Measurements from ENCODE around the gene AMBRA1. TPM values are rescaled to one million over a fixed set of nuclear protein-coding genes. Genes with fewer than 3 reads are reported as not detected.

Gene AMBRA1
- total RNA-seq, 1 donor = 23.7 TPM

DNA sequence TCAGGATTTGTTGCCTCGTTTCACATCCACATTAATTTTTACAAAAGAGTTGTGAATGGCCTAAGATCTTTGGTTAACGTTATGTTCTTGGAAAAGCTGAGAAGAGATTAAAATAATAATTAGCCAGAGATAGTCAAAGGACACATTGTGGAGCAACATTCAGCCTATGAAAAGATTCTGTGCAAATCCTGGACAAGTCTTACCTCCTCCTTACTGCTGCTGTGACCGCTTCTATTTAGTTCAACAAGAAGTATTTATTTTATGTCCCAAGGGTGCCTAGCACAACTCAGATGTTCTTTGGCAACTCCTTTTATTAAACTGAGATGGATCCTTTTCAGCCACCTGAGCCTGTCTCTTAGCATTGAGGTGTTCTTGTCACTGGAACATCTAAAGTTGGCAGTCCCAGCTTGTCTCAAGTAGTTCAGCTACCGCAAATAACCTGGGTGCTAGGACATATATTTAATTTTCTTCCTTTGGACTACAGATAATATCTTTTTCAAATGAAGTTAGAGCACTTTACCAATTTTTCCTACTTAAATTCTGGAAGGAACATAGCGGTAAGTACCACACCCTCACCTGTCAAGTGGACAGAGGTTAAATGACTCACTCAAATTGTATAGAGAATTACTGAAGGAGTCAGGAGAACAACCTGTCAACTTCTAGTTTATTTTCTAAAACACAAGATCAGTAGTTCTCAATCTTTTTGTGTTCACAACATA, 121.7 kb downstream of the AMBRA1 start:
- H3K4me3 ChIP-seq (ENCODE audit: low read depth, low read length) = no peak overlapping the region
- TF ChIP-seq, protein P1, sequence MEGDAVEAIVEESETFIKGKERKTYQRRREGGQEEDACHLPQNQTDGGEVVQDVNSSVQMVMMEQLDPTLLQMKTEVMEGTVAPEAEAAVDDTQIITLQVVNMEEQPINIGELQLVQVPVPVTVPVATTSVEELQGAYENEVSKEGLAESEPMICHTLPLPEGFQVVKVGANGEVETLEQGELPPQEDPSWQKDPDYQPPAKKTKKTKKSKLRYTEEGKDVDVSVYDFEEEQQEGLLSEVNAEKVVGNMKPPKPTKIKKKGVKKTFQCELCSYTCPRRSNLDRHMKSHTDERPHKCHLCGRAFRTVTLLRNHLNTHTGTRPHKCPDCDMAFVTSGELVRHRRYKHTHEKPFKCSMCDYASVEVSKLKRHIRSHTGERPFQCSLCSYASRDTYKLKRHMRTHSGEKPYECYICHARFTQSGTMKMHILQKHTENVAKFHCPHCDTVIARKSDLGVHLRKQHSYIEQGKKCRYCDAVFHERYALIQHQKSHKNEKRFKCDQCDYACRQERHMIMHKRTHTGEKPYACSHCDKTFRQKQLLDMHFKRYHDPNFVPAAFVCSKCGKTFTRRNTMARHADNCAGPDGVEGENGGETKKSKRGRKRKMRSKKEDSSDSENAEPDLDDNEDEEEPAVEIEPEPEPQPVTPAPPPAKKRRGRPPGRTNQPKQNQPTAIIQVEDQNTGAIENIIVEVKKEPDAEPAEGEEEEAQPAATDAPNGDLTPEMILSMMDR (IDR thresholded peaks at IDR 0.05; ENCODE audit: insufficient read depth, low read depth, low read length) = no peak

DNA sequence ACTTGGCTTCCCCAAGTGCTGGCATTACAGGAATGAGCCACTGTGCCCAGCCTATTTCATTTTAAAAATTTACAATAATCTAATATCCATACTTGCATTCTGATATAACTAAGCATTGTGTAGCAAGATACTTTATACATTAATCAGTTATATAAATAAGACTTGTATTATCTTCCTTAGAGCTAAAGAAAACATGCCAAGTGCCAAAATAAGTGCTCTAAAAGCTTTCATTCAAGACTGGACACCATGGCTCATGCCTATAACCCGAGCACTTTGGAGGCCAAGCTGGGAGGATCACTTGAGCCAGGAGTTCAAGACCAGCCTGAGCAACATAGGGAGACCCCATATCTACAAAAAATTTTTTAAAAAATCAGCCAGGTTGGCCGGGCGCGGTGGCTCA, 123.9 kb downstream of the AMBRA1 start:
- TF ChIP-seq, protein P1 (IDR thresholded peaks at IDR 0.05; ENCODE audit: insufficient read depth, low read depth, low read length) = no peak
- no peak overlapping the region for H3K4me3 ChIP-seq (ENCODE audit: low read depth, low read length)
- no peak for DNase-seq (ENCODE audit: low read depth)

More for the DNA sequence above, 121.7 kb downstream of the AMBRA1 start:
- no peak for DNase-seq (ENCODE audit: low read depth)

DNA sequence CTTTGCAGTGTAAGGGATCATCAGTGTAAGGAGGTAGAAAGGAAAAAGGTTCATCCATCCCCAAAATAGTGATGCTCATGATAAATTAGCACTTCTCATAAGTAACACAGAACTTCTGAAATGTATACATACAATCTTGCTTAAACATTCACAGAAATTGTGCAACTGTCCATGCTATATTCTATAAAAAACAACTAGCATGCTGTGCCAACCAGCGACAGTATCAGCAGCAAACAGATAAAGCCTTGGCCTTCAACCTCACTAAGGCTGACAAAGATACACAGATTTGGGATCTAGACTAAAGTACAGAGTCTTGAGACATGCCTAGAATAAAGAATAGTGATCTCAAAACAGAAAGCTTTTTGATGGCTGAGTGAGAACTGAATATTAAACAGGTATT, 128.1 kb downstream of the AMBRA1 start:
- TF ChIP-seq, protein P1 (IDR thresholded peaks at IDR 0.05; ENCODE audit: insufficient read depth, low read depth, low read length) = no peak
- DNase-seq (ENCODE audit: low read depth) = peak; percentile 43
- H3K4me3 ChIP-seq (ENCODE audit: low read depth, low read length) = no peak overlapping the region

DNA sequence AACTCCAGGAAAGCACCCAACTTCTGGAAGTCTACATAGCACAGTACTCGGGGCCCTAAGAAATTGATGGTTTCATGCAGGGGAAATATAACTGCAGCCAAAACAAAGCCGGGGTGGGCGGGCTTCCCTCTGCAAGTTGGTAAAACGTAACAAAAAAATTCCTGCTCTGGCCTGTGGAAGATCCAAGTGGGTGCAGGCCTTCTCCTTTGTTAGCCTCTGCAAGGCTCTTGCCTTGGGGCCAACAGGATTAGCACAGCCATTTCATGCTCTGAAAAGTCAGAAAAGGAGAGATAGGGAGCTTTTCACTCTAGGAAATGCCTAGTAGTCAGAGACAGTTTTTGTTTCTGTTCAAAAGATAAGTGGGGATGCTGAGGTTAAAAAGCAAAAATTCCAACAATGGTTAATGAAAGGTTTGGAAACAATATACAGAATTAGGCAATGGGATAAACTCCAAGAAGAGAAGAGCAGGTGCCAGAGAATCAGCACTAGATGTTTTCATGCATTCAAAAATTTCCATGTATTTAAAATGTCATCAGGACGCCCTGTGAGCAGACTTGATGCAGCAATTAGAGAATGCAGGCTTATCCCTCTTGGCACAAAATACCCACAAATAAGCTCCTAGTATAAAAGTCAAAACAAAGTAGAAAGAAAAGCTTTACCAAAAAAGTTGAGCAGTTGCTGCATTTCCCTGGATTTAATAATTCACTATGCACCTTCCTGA, 130.0 kb downstream of the AMBRA1 start:
- TF ChIP-seq, protein P1 (IDR thresholded peaks at IDR 0.05; ENCODE audit: insufficient read depth, low read depth, low read length) = no peak
- DNase-seq (ENCODE audit: low read depth) = no peak
- no peak overlapping the region for H3K4me3 ChIP-seq (ENCODE audit: low read depth, low read length)

DNA sequence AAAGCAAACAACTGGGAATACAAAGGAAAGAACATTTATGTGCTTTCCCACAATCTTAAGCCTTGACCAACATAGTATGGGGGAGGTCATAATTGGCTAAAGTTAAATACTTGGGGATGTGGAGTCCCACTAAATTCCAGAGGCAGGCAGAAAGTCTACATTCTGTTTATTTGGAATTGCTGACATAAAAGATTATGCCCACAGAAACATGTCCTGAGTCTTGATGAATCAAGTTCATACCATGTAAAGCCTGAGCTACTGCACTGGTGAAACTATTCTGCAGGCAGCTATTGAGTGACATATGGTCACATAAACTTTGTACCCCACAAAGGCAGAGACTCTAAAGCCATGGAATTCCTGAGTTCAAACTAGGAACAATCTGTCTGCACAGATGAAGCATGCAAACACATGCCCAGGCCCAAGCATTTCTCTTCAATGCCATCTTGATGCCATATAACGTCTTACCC, 132.3 kb downstream of the AMBRA1 start:
- DNase-seq (ENCODE audit: low read depth) = no peak
- TF ChIP-seq, protein P1 (IDR thresholded peaks at IDR 0.05; ENCODE audit: insufficient read depth, low read depth, low read length) = no peak
- H3K4me3 ChIP-seq (ENCODE audit: low read depth, low read length) = no peak overlapping the region

DNA sequence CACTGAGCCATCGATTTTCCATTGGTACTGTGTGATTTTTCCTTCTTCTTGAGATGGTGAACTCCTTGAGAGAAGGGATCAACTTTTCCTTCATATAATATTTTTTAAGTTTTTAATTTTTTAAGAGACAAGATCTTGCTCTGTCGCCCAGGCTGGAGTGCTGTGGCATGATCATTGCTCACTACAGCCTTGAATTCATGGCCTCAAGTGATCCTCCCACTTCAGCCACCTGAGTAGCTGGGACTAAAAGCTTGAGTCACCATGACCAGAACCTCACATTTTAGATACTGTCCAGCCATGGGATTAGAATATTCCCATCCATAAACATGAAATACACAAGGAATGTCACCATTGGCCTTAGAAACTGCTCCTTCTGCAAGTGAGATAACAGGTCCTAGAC, 135.3 kb downstream of the AMBRA1 start:
- DNase-seq (ENCODE audit: low read depth) = no peak
- TF ChIP-seq, protein P1 (IDR thresholded peaks at IDR 0.05; ENCODE audit: insufficient read depth, low read depth, low read length) = no peak
- no peak overlapping the region for H3K4me3 ChIP-seq (ENCODE audit: low read depth, low read length)

Data from fibroblast of villous mesenchyme (primary cell).